MCF 10A (cell line): ENCODE results near the gene COX19. TPM values are rescaled to one million over a fixed set of nuclear protein-coding genes. Genes with fewer than 3 reads are reported as not detected.

ENCODE experiments used
- BruUV-seq: library from RNA; stranded (reverse); fragments of 400-500 nt; replicated peaks from 2 replicates; lab custom pipeline; 2021; lab: Mats Ljungman, UMichigan
- CTCF ChIA-PET: fragments of 300-600 bp; sonication (Branson Sonifier 250); formaldehyde crosslinking; extraction: SDS; loops from one replicate; lab custom pipeline; 2021; ENCODE audit warnings: antibody characterized with exemption, inconsistent platforms; lab: Yijun Ruan, JAX
- POLR2A ChIA-PET: fragments of 300-600, 350-650 bp; sonication (Branson Sonifier 250); formaldehyde crosslinking; extraction: SDS; loops from one replicate; lab custom pipeline; 2020; ENCODE audit warnings: antibody characterized with exemption, inconsistent platforms; lab: Yijun Ruan, JAX
- DNase-seq: peaks from one replicate; pipeline ENCODE4 v3.0.0-alpha.2; 2018; ENCODE audit not compliant: unreplicated experiment
- H3K27ac Mint-ChIP-seq: one replicate; pipeline ENCODE4 v1.8.0; 2022; ENCODE audit warnings: mild to moderate bottlenecking, low read depth, mixed read lengths; ENCODE audit not compliant: unreplicated experiment
- H3K27me3 Mint-ChIP-seq: one replicate; pipeline ENCODE4 v1.8.0; 2022; ENCODE audit warnings: mixed read lengths; ENCODE audit not compliant: insufficient read depth, unreplicated experiment
- H3K36me3 Mint-ChIP-seq: one replicate; pipeline ENCODE4 v1.8.0; 2022; ENCODE audit warnings: mild to moderate bottlenecking, moderate library complexity, mixed read lengths; ENCODE audit not compliant: insufficient read depth, unreplicated experiment
- H3K4me1 Mint-ChIP-seq: one replicate; pipeline ENCODE4 v1.8.0; 2022; ENCODE audit warnings: mixed read lengths; ENCODE audit not compliant: insufficient read depth, unreplicated experiment
- H3K4me3 Mint-ChIP-seq: one replicate; pipeline ENCODE4 v1.8.0; 2022; ENCODE audit warnings: mild to moderate bottlenecking, moderate library complexity, mixed read lengths; ENCODE audit not compliant: unreplicated experiment
- H3K9me3 Mint-ChIP-seq: one replicate; pipeline ENCODE4 v1.8.0; 2022; ENCODE audit warnings: mixed read lengths; ENCODE audit not compliant: unreplicated experiment
- intact Hi-C: fragments of 100-400 bp; cut with micrococcal nuclease; formaldehyde crosslinking; loops from 2 replicates; pipeline ENCODE4 v1.14.1; 2022
- total RNA-seq: library from RNA; stranded (reverse); gene quantifications from 2 replicates; pipeline ENCODE4 v1.2.3, GENCODE V29; 2022
- TF ChIP-seq, protein P1 (sequence below): fragments of 200-600 bp; IDR thresholded peaks from one replicate; pipeline ENCODE4 v1.8.0; 2022; ENCODE audit warnings: antibody characterized with exemption, mild to moderate bottlenecking; ENCODE audit not compliant: unreplicated experiment

The COX19 gene
- total RNA-seq, 1 experiment from 2014 or later = 16.5 TPM

DNA sequence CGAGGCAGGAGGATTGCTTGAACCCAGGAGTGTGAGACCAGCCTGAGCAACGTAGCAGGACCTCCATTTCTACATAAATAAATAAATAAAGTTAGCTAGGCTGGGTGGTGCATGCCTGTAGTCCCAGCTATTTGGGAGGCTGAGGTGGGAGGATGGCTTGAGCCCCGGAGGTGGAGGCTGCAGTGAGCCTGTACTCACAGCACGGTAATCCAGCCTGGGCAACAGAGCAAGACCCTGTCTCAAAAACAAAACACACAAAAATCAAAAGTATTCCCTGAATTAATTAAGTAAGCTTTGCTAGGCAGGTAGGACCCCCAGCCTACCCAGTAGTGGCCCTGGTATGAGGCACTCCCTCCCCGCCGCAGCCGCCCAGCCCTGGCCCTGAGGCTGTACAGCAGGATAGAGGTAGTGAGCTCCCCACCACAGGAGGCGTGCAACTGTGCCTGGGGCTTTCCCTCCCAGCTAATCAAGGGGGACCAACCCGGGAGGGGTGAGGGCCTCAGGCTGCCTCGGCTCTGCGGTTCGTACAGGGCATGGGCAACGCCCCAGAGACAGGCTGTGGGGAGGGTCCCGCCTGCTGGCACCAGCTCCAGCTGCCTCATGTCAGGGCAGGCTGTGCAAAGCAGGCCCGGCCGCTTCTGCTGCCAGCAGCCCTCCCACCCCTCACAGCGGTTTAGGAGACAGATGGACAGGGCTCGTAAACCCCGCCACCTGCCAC, 6.6 kb upstream of the COX19 start:
- H3K4me3 Mint-ChIP-seq = no peak overlapping the region
- BruUV-seq = no TSS peak
- intact Hi-C loops = no loop called here
- TF ChIP-seq, protein P1, sequence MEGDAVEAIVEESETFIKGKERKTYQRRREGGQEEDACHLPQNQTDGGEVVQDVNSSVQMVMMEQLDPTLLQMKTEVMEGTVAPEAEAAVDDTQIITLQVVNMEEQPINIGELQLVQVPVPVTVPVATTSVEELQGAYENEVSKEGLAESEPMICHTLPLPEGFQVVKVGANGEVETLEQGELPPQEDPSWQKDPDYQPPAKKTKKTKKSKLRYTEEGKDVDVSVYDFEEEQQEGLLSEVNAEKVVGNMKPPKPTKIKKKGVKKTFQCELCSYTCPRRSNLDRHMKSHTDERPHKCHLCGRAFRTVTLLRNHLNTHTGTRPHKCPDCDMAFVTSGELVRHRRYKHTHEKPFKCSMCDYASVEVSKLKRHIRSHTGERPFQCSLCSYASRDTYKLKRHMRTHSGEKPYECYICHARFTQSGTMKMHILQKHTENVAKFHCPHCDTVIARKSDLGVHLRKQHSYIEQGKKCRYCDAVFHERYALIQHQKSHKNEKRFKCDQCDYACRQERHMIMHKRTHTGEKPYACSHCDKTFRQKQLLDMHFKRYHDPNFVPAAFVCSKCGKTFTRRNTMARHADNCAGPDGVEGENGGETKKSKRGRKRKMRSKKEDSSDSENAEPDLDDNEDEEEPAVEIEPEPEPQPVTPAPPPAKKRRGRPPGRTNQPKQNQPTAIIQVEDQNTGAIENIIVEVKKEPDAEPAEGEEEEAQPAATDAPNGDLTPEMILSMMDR = no peak
- POLR2A ChIA-PET = no interaction called here
- no peak overlapping the region for H3K27ac Mint-ChIP-seq
- H3K36me3 Mint-ChIP-seq = peaks cover 5% of the 10 kb centered on the region
- no peaks in the 10 kb centered on the region for H3K27me3 Mint-ChIP-seq
- CTCF ChIA-PET = interaction anchor here (0.5 to 3.3 kb wide), 4 partner anchors 11 to 900 kb away, joined by 3 to 26 read pairs (median 4); no protein-coding TSS in a partner anchor
- no peaks in the 10 kb centered on the region for H3K9me3 Mint-ChIP-seq
- no peaks in the 10 kb centered on the region for H3K4me1 Mint-ChIP-seq
- no peak for DNase-seq

DNA sequence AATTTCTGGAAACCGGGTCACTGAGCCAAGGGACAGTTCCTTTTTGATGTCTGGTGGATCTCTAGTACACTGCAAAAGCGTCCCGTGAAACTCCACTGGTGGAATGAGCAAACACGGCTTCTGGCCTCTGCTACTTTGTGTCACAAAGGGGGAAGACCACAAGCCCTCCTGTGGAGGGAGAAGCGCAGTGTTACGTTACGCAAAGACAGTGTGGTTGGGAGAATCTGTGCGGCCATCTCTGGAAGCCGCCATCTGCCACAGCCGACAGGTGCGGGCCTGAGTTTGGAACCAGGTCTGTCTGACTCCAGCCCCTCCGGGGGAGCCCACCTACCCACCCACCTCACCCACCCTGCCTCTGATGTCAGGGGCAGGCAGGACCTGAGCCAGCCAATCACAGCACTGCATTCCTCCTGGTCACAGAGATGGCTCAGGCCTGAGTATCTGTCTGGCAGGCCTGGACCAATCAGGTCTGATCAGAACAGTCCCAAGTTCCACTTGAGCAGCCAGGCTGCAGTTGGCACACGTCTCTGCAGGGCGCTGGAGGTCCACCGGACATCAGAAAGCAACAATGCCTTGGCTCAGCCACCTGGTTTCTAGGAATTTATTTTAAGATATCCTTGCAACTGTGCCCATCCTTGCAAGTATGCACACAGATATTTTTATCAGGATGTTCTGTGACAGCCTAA, 4.7 kb upstream of the COX19 start:
- H3K27me3 Mint-ChIP-seq = no peaks in the 10 kb centered on the region
- POLR2A ChIA-PET = no interaction called here
- CTCF ChIA-PET = interaction anchor here (4.1 kb wide), 1 partner anchor 12 kb away, joined by 27 read pairs; no protein-coding TSS in a partner anchor
- H3K4me3 Mint-ChIP-seq = no peak overlapping the region
- H3K27ac Mint-ChIP-seq = no peak overlapping the region
- no peaks in the 10 kb centered on the region for H3K4me1 Mint-ChIP-seq
- H3K9me3 Mint-ChIP-seq = no peaks in the 10 kb centered on the region
- no peak for DNase-seq
- intact Hi-C loops = no loop called here
- peaks cover 5% of the 10 kb centered on the region for H3K36me3 Mint-ChIP-seq
- BruUV-seq = no TSS peak
- TF ChIP-seq, protein P1 = no peak

DNA sequence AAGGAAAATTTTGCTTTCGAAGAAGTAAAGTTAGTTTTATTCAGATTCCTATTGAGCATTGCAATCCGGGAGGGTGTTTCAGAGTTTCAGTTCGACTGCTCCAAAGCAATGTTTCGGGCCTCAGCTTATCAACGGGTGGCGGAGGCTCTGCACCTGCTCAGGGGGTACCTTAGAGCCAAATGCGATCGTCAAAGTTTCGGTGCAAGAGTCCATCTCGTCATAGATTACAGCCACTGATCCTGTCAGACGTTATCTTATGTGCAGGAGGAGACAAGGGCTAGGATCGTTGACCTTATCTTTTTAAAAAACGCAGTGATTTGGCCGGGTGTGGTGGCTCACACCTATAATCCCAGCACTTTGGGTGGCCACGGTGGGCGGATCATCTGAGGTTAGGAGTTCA, 3.8 kb upstream of the COX19 start:
- Mint-ChIP-seq H3K4me3 (no peak overlapping the region), H3K9me3 (no peaks in the 10 kb centered on the region), H3K36me3 (peaks cover 5% of the 10 kb centered on the region), H3K4me1 (no peaks in the 10 kb centered on the region), H3K27me3 (no peaks in the 10 kb centered on the region), H3K27ac (no peak overlapping the region)
- DNase-seq = no peak
- ChIA-PET CTCF (interaction anchor here (4.1 kb wide), 1 partner anchor 13 kb away, joined by 27 read pairs; no protein-coding TSS in a partner anchor), POLR2A (no interaction called here)
- intact Hi-C loops = no loop called here
- TF ChIP-seq, protein P1 = no peak
- BruUV-seq = no TSS peak

DNA sequence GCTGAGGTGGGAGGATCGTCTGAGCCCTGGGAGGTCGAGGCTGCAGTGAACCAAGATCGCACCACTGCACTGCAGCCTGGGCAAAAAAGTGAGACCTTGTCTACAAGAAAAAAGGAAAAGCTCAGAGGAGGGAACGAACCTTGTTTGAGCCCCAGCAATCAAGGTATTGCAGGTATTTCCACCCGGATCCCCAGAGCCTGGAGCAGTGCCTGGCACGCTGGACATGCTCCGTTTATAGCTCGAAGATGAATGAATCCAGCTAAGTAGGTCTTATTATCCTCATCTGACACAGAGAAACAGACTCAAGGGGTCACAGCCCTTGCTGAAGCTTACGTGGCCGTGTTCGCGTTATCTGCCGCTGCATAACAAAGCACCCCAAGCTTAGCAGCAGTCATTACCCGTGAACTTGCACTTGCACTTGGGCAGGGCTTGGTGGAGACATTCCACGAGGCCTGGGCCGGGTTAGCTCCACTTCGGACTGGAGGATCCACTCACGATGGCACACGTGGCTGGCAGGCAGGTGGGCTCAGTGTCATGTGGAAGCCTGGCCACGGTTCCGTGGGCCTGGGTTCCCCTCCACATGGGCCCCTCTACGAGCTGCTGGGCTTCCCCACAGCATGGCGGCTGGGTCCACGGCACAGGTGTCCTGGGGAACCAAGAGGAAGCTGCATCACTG, 3.2 kb upstream of the COX19 start:
- Mint-ChIP-seq H3K27me3 (no peaks in the 10 kb centered on the region), H3K27ac (no peak overlapping the region), H3K4me3 (no peak overlapping the region), H3K4me1 (no peaks in the 10 kb centered on the region), H3K36me3 (peaks cover 5% of the 10 kb centered on the region), H3K9me3 (no peaks in the 10 kb centered on the region)
- CTCF ChIA-PET = interaction anchor here (1.0 to 4.1 kb wide), 2 partner anchors 10 to 13 kb away, joined by 4 to 27 read pairs; no protein-coding TSS in a partner anchor
- no peak for DNase-seq
- POLR2A ChIA-PET = no interaction called here
- intact Hi-C loops = no loop called here
- TF ChIP-seq, protein P1 = no peak
- no TSS peak for BruUV-seq
